Measurements from ENCODE around the gene CYYR1.
A peak's percentile ranks its signal among the peaks of the same experiment; 100 is the strongest.

The CYYR1 gene

GRCh38 chr21:26469789-26470188 lies 103.3 kb downstream of the CYYR1 start:
- no CpG with 5 or more reads among the region's 1 CpG for WGBS (ENCODE audit: extremely low coverage, insufficient coverage, insufficient read length)
- peak in 1 of 2 donors; percentile 19 for DNase-seq
- no peak overlapping the region for H3K23ac ChIP-seq (ENCODE audit: low read length)

GRCh38 chr21:26465916-26466315 lies 107.2 kb downstream of the CYYR1 start:
- no peak overlapping the region for H3K4me2 ChIP-seq (ENCODE audit: low read length)

More at GRCh38 chr21:26469789-26470188, 103.3 kb downstream of the CYYR1 start:
- Histone ChIP-seq H2BK120ac (ENCODE audit: insufficient read depth, low read length, poor library complexity) (no peak overlapping the region), H2AFZ (ENCODE audit: insufficient read depth, low read length, poor library complexity) (no peak overlapping the region), H3K4me3 (ENCODE audit: low read depth, low read length) (no peak overlapping the region), H3K18ac (ENCODE audit: low read length) (no peak overlapping the region), H3K27ac (ENCODE audit: low read depth, low read length) (no peak overlapping the region), H3K36me3 (ENCODE audit: control insufficient read depth in 1 of 2, insufficient read depth in 2 of 2, low read length in 2 of 2) (no peaks in the 10 kb centered on the region), H3K79me2 (ENCODE audit: control insufficient read depth, insufficient read depth, low read length, poor library complexity) (no peaks in the 10 kb centered on the region), H4K8ac (ENCODE audit: low read depth, low read length) (no peak overlapping the region), H4K12ac (ENCODE audit: low read depth, low read length) (no peak overlapping the region), H3K4me1 (ENCODE audit: control insufficient read depth in 1 of 2, insufficient read depth in 2 of 2, low read length in 2 of 2) (no peaks in the 10 kb centered on the region), H3K27me3 (ENCODE audit: insufficient read depth, low read length) (no peaks in the 10 kb centered on the region), H2BK5ac (ENCODE audit: low read depth, low read length, poor library complexity) (no peak overlapping the region), H2AK5ac (ENCODE audit: low read length) (no peak overlapping the region), H4K91ac (ENCODE audit: low read depth, low read length) (no peak overlapping the region), H3K9ac (ENCODE audit: low read length) (no peak overlapping the region), H3K79me1 (ENCODE audit: low read length) (no peaks in the 10 kb centered on the region), H3K4ac (ENCODE audit: low read depth, low read length) (no peak overlapping the region), H3K4me2 (ENCODE audit: low read length) (no peak overlapping the region), H3K14ac (ENCODE audit: low read length) (no peak overlapping the region), H3K9me3 (ENCODE audit: insufficient read depth, low read depth, low read length) (no peaks in the 10 kb centered on the region), H2BK12ac (ENCODE audit: low read length) (no peak overlapping the region)

GRCh38 chr21:26461500-26461899 lies 111.6 kb downstream of the CYYR1 start:
- no peak overlapping the region for H3K14ac ChIP-seq (ENCODE audit: low read length)
- H3K4me1 ChIP-seq (ENCODE audit: control insufficient read depth in 1 of 2, insufficient read depth in 2 of 2, low read length in 2 of 2): no peaks in the 10 kb centered on the region
- no peak overlapping the region for H4K8ac ChIP-seq (ENCODE audit: low read depth, low read length)
- no peak overlapping the region for H2AFZ ChIP-seq (ENCODE audit: insufficient read depth, low read length, poor library complexity)
- no peak overlapping the region for H3K4me3 ChIP-seq (ENCODE audit: low read depth, low read length)
- no peaks in the 10 kb centered on the region for H3K79me1 ChIP-seq (ENCODE audit: low read length)
- no peak overlapping the region for H3K4ac ChIP-seq (ENCODE audit: low read depth, low read length)
- H3K9me3 ChIP-seq (ENCODE audit: insufficient read depth, low read depth, low read length): peaks cover 2% of the 10 kb centered on the region
- no peak overlapping the region for H2BK120ac ChIP-seq (ENCODE audit: insufficient read depth, low read length, poor library complexity)
- no peak overlapping the region for H3K18ac ChIP-seq (ENCODE audit: low read length)
- no peak overlapping the region for H2BK12ac ChIP-seq (ENCODE audit: low read length)
- H3K9ac ChIP-seq (ENCODE audit: low read length): no peak overlapping the region
- no CpG with 5 or more reads among the region's 3 CpGs for WGBS (ENCODE audit: extremely low coverage, insufficient coverage, insufficient read length)
- H3K36me3 ChIP-seq (ENCODE audit: control insufficient read depth in 1 of 2, insufficient read depth in 2 of 2, low read length in 2 of 2): no peaks in the 10 kb centered on the region
- no peak overlapping the region for H2AK5ac ChIP-seq (ENCODE audit: low read length)
- DNase-seq: no peak
- H3K27ac ChIP-seq (ENCODE audit: low read depth, low read length): no peak overlapping the region
- no peak overlapping the region for H4K91ac ChIP-seq (ENCODE audit: low read depth, low read length)
- H3K27me3 ChIP-seq (ENCODE audit: insufficient read depth, low read length): no peaks in the 10 kb centered on the region
- no peak overlapping the region for H2BK5ac ChIP-seq (ENCODE audit: low read depth, low read length, poor library complexity)
- H3K79me2 ChIP-seq (ENCODE audit: control insufficient read depth, insufficient read depth, low read length, poor library complexity): no peaks in the 10 kb centered on the region
- H3K4me2 ChIP-seq (ENCODE audit: low read length): no peak overlapping the region
- H4K12ac ChIP-seq (ENCODE audit: low read depth, low read length): no peak overlapping the region
- no peak overlapping the region for H3K23ac ChIP-seq (ENCODE audit: low read length)

More at GRCh38 chr21:26465916-26466315, 107.2 kb downstream of the CYYR1 start:
- Histone ChIP-seq H3K18ac (ENCODE audit: low read length) (no peak overlapping the region), H2BK5ac (ENCODE audit: low read depth, low read length, poor library complexity) (no peak overlapping the region), H2BK12ac (ENCODE audit: low read length) (no peak overlapping the region), H3K4ac (ENCODE audit: low read depth, low read length) (no peak overlapping the region), H3K36me3 (ENCODE audit: control insufficient read depth in 1 of 2, insufficient read depth in 2 of 2, low read length in 2 of 2) (no peaks in the 10 kb centered on the region), H3K27me3 (ENCODE audit: insufficient read depth, low read length) (no peaks in the 10 kb centered on the region), H4K91ac (ENCODE audit: low read depth, low read length) (no peak overlapping the region), H3K9me3 (ENCODE audit: insufficient read depth, low read depth, low read length) (no peaks in the 10 kb centered on the region), H3K79me1 (ENCODE audit: low read length) (no peaks in the 10 kb centered on the region), H3K9ac (ENCODE audit: low read length) (no peak overlapping the region), H2AK5ac (ENCODE audit: low read length) (no peak overlapping the region), H3K4me1 (ENCODE audit: control insufficient read depth in 1 of 2, insufficient read depth in 2 of 2, low read length in 2 of 2) (no peaks in the 10 kb centered on the region), H3K23ac (ENCODE audit: low read length) (no peak overlapping the region), H3K27ac (ENCODE audit: low read depth, low read length) (no peak overlapping the region), H3K4me3 (ENCODE audit: low read depth, low read length) (no peak overlapping the region), H3K14ac (ENCODE audit: low read length) (no peak overlapping the region), H2BK120ac (ENCODE audit: insufficient read depth, low read length, poor library complexity) (no peak overlapping the region), H4K8ac (ENCODE audit: low read depth, low read length) (no peak overlapping the region), H2AFZ (ENCODE audit: insufficient read depth, low read length, poor library complexity) (no peak overlapping the region), H4K12ac (ENCODE audit: low read depth, low read length) (no peak overlapping the region), H3K79me2 (ENCODE audit: control insufficient read depth, insufficient read depth, low read length, poor library complexity) (no peaks in the 10 kb centered on the region)
- no peak for DNase-seq
- WGBS (ENCODE audit: extremely low coverage, insufficient coverage, insufficient read length): no CpG with 5 or more reads among the region's 3 CpGs

GRCh38 chr21:26460621-26461020 lies 112.5 kb downstream of the CYYR1 start:
- no peak for DNase-seq
- H3K9me3 ChIP-seq (ENCODE audit: insufficient read depth, low read depth, low read length): peaks cover 2% of the 10 kb centered on the region
- no peak overlapping the region for H3K27ac ChIP-seq (ENCODE audit: low read depth, low read length)
- no peak overlapping the region for H2AK5ac ChIP-seq (ENCODE audit: low read length)
- no peaks in the 10 kb centered on the region for H3K36me3 ChIP-seq (ENCODE audit: control insufficient read depth in 1 of 2, insufficient read depth in 2 of 2, low read length in 2 of 2)
- H2BK12ac ChIP-seq (ENCODE audit: low read length): no peak overlapping the region
- H4K8ac ChIP-seq (ENCODE audit: low read depth, low read length): no peak overlapping the region
- WGBS (ENCODE audit: extremely low coverage, insufficient coverage, insufficient read length): no CpG with 5 or more reads among the region's 3 CpGs
- no peaks in the 10 kb centered on the region for H3K27me3 ChIP-seq (ENCODE audit: insufficient read depth, low read length)
- H3K4ac ChIP-seq (ENCODE audit: low read depth, low read length): no peak overlapping the region
- H4K12ac ChIP-seq (ENCODE audit: low read depth, low read length): no peak overlapping the region
- H3K23ac ChIP-seq (ENCODE audit: low read length): no peak overlapping the region
- no peaks in the 10 kb centered on the region for H3K79me1 ChIP-seq (ENCODE audit: low read length)
- H3K4me2 ChIP-seq (ENCODE audit: low read length): no peak overlapping the region
- H3K4me1 ChIP-seq (ENCODE audit: control insufficient read depth in 1 of 2, insufficient read depth in 2 of 2, low read length in 2 of 2): no peaks in the 10 kb centered on the region
- H3K9ac ChIP-seq (ENCODE audit: low read length): no peak overlapping the region
- no peak overlapping the region for H3K4me3 ChIP-seq (ENCODE audit: low read depth, low read length)
- no peak overlapping the region for H2BK5ac ChIP-seq (ENCODE audit: low read depth, low read length, poor library complexity)
- H3K18ac ChIP-seq (ENCODE audit: low read length): no peak overlapping the region
- no peak overlapping the region for H2BK120ac ChIP-seq (ENCODE audit: insufficient read depth, low read length, poor library complexity)
- no peak overlapping the region for H3K14ac ChIP-seq (ENCODE audit: low read length)
- H4K91ac ChIP-seq (ENCODE audit: low read depth, low read length): no peak overlapping the region
- no peaks in the 10 kb centered on the region for H3K79me2 ChIP-seq (ENCODE audit: control insufficient read depth, insufficient read depth, low read length, poor library complexity)
- H2AFZ ChIP-seq (ENCODE audit: insufficient read depth, low read length, poor library complexity): no peak overlapping the region
